ENCODE data around the gene RINT1. TPM values are rescaled to one million over a fixed set of nuclear protein-coding genes. Genes with fewer than 3 reads are reported as not detected.
A peak's percentile ranks its signal among the peaks of the same experiment; 100 is the strongest.

The RINT1 gene
- total RNA-seq, 2 donors from 2014 or later, result 21.0 to 26.0 TPM

DNA sequence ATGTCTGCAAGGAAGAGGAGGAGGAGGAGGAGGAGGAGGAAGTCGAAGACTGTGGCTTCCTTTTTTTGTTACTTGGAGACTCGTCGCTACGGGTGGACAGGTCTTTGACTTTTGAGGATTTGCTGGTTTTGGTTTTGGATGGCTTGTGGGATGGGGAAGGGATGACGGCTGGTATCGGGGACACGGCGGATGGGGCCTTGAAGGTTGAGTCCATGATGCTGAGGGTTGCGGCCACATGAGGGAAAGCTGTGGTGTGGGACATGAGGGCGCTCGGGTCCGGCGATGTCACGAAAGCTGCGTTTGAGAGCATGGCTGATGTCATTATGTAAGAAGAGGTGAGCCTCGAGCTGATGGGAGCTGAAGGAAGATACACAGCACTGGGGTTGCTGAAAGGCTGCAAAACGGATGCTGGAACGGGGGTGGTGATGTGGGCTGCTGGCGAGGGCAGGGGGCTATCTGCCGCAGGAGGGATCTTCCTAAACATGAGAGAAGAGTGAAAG, 82.4 kb downstream of the RINT1 start:
- H3K27ac Mint-ChIP-seq, result peak overlapping the region; percentile 49
- Histone ChIP-seq H3K4me3 (ENCODE audit: low read length) (no peak overlapping the region), H3K9me3 (ENCODE audit: control insufficient read depth, low read length) (no peaks in the 10 kb centered on the region), H3K4me1 (ENCODE audit: control insufficient read depth, insufficient read depth, low read length) (no peaks in the 10 kb centered on the region), H3K36me3 (ENCODE audit: control insufficient read depth, insufficient read depth, low read length) (peaks cover 16% of the 10 kb centered on the region), H3K27ac (ENCODE audit: low read depth, low read length) (no peak overlapping the region), H3K9ac (ENCODE audit: extremely low read depth, low read length, poor library complexity, severe bottlenecking) (no peak overlapping the region), H3K27me3 (ENCODE audit: control insufficient read depth, insufficient read depth, low read length, poor library complexity, severe bottlenecking) (no peaks in the 10 kb centered on the region)
- DNase-seq, result peak; percentile 35
- H3K4me3 Mint-ChIP-seq, result no peak overlapping the region
- TF ChIP-seq, protein P1, sequence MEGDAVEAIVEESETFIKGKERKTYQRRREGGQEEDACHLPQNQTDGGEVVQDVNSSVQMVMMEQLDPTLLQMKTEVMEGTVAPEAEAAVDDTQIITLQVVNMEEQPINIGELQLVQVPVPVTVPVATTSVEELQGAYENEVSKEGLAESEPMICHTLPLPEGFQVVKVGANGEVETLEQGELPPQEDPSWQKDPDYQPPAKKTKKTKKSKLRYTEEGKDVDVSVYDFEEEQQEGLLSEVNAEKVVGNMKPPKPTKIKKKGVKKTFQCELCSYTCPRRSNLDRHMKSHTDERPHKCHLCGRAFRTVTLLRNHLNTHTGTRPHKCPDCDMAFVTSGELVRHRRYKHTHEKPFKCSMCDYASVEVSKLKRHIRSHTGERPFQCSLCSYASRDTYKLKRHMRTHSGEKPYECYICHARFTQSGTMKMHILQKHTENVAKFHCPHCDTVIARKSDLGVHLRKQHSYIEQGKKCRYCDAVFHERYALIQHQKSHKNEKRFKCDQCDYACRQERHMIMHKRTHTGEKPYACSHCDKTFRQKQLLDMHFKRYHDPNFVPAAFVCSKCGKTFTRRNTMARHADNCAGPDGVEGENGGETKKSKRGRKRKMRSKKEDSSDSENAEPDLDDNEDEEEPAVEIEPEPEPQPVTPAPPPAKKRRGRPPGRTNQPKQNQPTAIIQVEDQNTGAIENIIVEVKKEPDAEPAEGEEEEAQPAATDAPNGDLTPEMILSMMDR (conservative IDR thresholded peaks at IDR 0.05), result no peak
- H3K9me3 Mint-ChIP-seq, result no peaks in the 10 kb centered on the region
- 94 to 96% methylated on average over 15 to 20 of the region's 20 CpGs for WGBS, 2 experiments (ENCODE audit: insufficient coverage in 1 of 2, insufficient read length in 1 of 2)
- peaks cover 64% of the 10 kb centered on the region for H3K36me3 Mint-ChIP-seq (ENCODE audit: low read depth)
- H3K4me1 Mint-ChIP-seq, result no peaks in the 10 kb centered on the region
- no peaks in the 10 kb centered on the region for H3K27me3 Mint-ChIP-seq (ENCODE audit: insufficient read depth)

Other genes starting within 250 kb of the RINT1 start
- 10 to 100 TPM; 60.3 to 76.2 TPM for gene SRPK2, start 143.3 kb upstream of the RINT1 start, total RNA-seq
- gene PUS7, start 9.9 kb upstream of the RINT1 start, total RNA-seq, result 10 to 100 TPM; 30.0 to 38.7 TPM
- gene EFCAB10, start 49.3 kb downstream of the RINT1 start, total RNA-seq, result under 1 TPM; 0.68 to 0.89 TPM